ENCODE results near the gene PLXNC1.

The PLXNC1 gene

DNA sequence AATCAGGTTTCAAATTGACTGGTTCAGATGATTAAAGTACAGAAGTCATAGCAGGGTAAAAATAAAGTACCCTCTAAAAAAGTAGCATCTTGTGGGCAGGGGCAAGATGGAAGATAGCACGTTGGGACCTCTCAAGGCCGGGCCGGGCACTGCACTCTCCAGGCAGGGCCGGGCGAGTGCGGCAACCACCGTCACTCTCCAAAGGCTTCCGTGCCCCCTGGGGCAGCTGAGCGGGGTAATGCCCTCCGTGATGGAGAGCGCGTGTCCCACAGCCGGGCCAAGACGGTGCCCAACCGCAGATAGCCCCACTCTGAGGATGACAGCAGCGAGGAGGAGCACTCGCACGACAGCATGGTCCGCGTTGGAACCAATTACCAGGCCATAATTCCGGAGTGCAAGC, 8.6 kb upstream of the PLXNC1 start:
- Histone ChIP-seq H3K9ac (ENCODE audit: low read length) (no peak overlapping the region), H3K27ac (ENCODE audit: low read depth, low read length) (no peak overlapping the region), H3K36me3 (ENCODE audit: insufficient read depth, low read length) (no peaks in the 10 kb centered on the region), H3K9me3 (ENCODE audit: low read length) (no peaks in the 10 kb centered on the region), H3K4me1 (ENCODE audit: insufficient read depth, low read length) (no peaks in the 10 kb centered on the region), H3K4me3 (ENCODE audit: low read depth in 1 of 2, low read length in 2 of 2) (no peak overlapping the region), H3K27me3 (ENCODE audit: control insufficient read depth in 1 of 2, insufficient read depth in 2 of 2, low read length in 2 of 2) (no peaks in the 10 kb centered on the region)

DNA sequence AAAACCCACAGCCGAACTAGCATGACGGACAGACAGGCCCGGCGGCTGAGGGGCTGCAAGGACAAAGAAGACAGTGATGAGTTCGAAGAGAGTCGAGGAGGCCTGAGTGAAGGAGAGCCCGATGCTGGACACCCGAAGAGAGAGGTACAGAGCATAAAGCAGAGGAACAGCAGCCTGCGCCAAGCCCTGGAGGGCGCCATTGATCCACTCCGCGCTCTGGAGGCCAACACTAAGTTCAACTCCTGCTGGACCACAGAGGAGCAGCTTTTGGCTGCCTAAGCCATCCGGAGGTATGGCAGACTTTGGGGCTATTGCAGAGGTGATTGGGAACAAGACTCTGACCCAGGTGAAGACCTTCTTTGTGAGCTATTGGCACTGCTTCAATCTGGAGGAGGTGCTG, 7.8 kb upstream of the PLXNC1 start:
- H3K36me3 ChIP-seq (ENCODE audit: insufficient read depth, low read length), result no peaks in the 10 kb centered on the region
- H3K27ac ChIP-seq (ENCODE audit: low read depth, low read length), result no peak overlapping the region
- no peak overlapping the region for H3K9ac ChIP-seq (ENCODE audit: low read length)
- no peak overlapping the region for H3K4me3 ChIP-seq (ENCODE audit: low read depth in 1 of 2, low read length in 2 of 2)
- no peaks in the 10 kb centered on the region for H3K9me3 ChIP-seq (ENCODE audit: low read length)
- H3K27me3 ChIP-seq (ENCODE audit: control insufficient read depth in 1 of 2, insufficient read depth in 2 of 2, low read length in 2 of 2), result no peaks in the 10 kb centered on the region
- H3K4me1 ChIP-seq (ENCODE audit: insufficient read depth, low read length), result peaks cover 4% of the 10 kb centered on the region

DNA sequence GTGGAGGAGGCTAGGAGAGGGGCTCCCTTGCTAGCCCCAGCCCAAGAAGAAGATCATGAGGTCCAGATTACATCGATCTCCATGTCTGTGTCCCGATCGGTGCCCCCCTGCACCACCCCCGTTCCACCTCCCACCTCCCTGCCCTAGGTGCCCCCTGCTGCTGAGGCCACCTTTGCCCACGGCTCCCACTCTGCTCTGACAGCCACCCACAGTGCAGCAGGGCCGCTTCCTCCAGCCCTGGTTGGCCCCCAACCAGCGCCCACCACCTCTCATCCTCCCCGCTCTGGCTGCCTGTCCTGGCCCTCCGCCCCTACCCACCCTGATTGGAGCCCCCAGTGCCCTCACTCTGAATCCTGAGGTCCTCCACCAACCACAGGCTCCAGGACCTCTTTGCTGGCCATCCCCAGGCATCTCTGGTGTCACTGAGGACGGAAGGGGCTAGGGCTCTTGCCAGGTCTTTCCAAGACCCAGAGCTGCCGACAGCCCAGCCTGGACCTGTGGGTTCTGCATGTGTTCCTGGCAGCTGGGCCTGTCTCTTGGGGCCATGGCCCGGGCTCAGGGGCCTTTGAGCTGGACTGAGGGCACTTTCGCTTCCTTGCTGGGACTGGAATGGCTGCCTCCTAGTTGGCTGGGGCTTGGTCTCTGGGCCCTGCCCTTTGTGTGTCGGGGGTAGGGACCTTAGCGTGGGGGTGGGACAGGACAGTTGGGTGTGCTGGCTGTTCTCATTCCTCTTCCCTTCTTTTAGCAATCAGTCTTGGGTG, 7.2 kb upstream of the PLXNC1 start:
- H3K4me3 ChIP-seq (ENCODE audit: low read depth in 1 of 2, low read length in 2 of 2), result no peak overlapping the region
- peaks cover 6% of the 10 kb centered on the region for H3K4me1 ChIP-seq (ENCODE audit: insufficient read depth, low read length)
- H3K27ac ChIP-seq (ENCODE audit: low read depth, low read length), result no peak overlapping the region
- H3K9ac ChIP-seq (ENCODE audit: low read length), result no peak overlapping the region
- no peaks in the 10 kb centered on the region for H3K9me3 ChIP-seq (ENCODE audit: low read length)
- H3K27me3 ChIP-seq (ENCODE audit: control insufficient read depth in 1 of 2, insufficient read depth in 2 of 2, low read length in 2 of 2), result no peaks in the 10 kb centered on the region
- H3K36me3 ChIP-seq (ENCODE audit: insufficient read depth, low read length), result no peaks in the 10 kb centered on the region

DNA sequence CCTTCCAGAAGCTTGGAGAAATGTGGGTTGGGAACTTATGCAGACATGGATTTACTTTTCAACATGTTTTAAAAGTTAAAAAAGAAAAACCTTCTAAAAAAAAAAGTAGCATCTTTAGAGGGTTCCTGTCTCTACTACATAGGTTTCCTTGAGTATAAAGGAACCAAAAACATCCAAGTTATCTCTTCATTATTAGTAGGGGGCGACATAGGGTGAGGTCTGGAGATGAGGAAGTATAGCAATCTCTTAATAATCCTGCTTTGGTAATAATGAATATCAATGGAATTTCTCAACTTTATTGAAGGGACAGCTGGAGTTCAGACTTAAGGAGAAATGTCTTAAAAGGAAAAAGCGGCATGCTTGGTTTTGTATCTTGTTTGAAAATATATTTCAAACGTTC, 6.5 kb upstream of the PLXNC1 start:
- no peaks in the 10 kb centered on the region for H3K9me3 ChIP-seq (ENCODE audit: low read length)
- H3K27ac ChIP-seq (ENCODE audit: low read depth, low read length), result no peak overlapping the region
- H3K4me3 ChIP-seq (ENCODE audit: low read depth in 1 of 2, low read length in 2 of 2), result no peak overlapping the region
- no peaks in the 10 kb centered on the region for H3K36me3 ChIP-seq (ENCODE audit: insufficient read depth, low read length)
- peaks cover 0 to under 1% of the 10 kb centered on the region in 2 donors for H3K27me3 ChIP-seq (ENCODE audit: control insufficient read depth in 1 of 2, insufficient read depth in 2 of 2, low read length in 2 of 2)
- no peak overlapping the region for H3K9ac ChIP-seq (ENCODE audit: low read length)
- peaks cover 6% of the 10 kb centered on the region for H3K4me1 ChIP-seq (ENCODE audit: insufficient read depth, low read length)

DNA sequence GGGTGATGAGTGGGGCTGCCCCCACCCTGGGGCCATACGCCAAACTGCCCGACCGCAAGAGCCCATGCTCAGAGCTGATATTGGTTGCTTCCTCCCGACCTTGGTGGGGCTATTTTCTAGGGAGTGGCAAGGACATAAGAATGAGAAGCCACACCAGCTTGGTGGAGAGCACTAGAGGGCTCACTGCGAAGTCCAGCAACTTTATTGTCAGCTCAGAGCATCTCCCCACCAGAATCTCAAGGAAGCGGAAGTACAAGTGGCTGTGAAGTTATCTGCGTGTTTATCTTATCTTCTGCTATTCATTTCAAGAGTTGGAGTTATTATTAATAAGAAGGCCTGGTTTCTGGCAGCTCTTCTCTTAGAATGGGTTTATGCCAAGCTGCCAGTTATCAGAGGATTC, 4.9 kb upstream of the PLXNC1 start:
- Histone ChIP-seq H3K9me3 (ENCODE audit: low read length) (no peaks in the 10 kb centered on the region), H3K4me3 (ENCODE audit: low read depth in 1 of 2, low read length in 2 of 2) (no peak overlapping the region), H3K36me3 (ENCODE audit: insufficient read depth, low read length) (no peaks in the 10 kb centered on the region), H3K27ac (ENCODE audit: low read depth, low read length) (no peak overlapping the region), H3K27me3 (ENCODE audit: control insufficient read depth in 1 of 2, insufficient read depth in 2 of 2, low read length in 2 of 2) (peaks cover 4 to 5% of the 10 kb centered on the region in 2 donors), H3K9ac (ENCODE audit: low read length) (no peak overlapping the region), H3K4me1 (ENCODE audit: insufficient read depth, low read length) (peaks cover 6% of the 10 kb centered on the region)

DNA sequence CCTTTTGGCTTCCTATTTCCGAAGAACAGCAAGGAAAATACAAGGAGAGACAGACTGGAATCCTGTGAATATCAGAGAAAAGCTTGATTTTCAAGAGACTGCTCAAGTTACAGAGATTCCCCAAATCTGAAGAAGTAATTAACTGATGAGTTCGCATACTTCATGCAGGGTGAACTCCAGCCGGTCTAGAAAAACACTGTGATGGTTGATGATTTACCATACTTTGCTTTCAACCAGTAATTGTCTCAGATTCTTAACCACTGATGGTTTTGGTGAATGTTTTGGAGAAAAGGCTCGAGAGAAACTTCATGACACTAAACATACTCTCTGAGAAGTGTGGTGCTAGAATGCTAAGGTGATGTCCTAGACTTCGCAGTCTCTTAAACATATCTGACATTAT, 4.4 kb upstream of the PLXNC1 start:
- Histone ChIP-seq H3K4me3 (ENCODE audit: low read depth in 1 of 2, low read length in 2 of 2) (no peak overlapping the region), H3K27ac (ENCODE audit: low read depth, low read length) (no peak overlapping the region), H3K4me1 (ENCODE audit: insufficient read depth, low read length) (peaks cover 6% of the 10 kb centered on the region), H3K36me3 (ENCODE audit: insufficient read depth, low read length) (no peaks in the 10 kb centered on the region), H3K9ac (ENCODE audit: low read length) (no peak overlapping the region), H3K9me3 (ENCODE audit: low read length) (no peaks in the 10 kb centered on the region), H3K27me3 (ENCODE audit: control insufficient read depth in 1 of 2, insufficient read depth in 2 of 2, low read length in 2 of 2) (peaks cover 4 to 6% of the 10 kb centered on the region in 2 donors)

DNA sequence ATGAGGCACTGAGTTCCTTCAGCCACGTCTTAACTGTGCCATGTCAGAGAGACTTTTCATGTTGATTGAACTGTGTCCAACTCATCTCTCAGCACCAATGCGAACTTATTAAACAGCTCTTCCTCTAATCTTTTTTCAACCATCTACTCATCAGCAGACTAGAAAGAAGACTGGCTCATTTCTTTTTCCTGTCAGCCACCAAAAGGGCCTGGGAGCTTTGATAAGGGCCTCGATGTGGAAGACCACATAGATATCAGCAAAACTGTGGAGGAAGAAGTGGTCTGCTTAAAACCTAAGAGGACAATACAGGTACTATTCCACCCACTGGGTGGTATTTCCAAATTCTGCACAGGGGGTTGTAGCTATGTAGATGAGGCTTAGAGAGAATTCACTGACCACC, 3.6 kb upstream of the PLXNC1 start:
- Histone ChIP-seq H3K9me3 (ENCODE audit: low read length) (no peaks in the 10 kb centered on the region), H3K27me3 (ENCODE audit: control insufficient read depth in 1 of 2, insufficient read depth in 2 of 2, low read length in 2 of 2) (peaks cover 4 to 14% of the 10 kb centered on the region in 2 donors)

DNA sequence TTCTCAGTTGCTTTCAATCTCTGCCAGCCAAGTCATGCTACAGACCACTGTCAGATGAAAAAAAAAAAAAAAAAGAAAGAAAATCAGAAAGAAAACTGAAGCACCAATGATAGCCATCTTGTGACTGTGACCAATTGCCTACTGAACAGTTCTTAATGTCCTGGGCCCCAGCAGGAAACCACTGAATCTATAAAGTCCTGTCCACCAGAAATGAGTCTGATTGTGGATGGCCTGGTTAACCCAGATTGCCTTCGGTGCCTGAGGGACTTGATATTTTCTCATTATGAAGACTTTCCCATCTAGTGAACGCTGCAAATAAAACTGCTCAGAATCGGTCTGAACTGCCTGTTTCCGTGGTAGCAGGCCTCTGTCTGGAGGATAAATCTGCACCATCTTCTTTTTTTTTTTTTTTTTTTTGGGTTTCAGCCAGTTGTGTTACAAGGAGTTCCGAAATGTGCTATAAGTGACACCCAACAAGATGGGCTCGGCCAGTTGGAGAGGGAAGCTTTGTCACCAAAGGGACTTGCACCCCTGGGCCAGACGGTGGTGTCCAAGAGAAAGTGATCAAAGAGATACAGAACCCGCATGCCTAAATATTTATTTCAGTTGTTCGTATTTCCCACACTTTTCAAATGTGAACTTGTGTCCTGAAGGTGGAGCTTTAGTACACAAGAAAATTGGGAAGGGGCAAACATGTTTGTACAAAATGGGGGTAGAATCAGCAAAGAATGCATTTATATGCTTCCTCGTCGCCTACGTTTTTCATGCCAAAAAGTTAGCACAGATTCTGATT, 3.0 kb upstream of the PLXNC1 start:
- H3K27ac ChIP-seq (ENCODE audit: low read depth, low read length), result no peak overlapping the region
- no peaks in the 10 kb centered on the region for H3K9me3 ChIP-seq (ENCODE audit: low read length)
- H3K36me3 ChIP-seq (ENCODE audit: insufficient read depth, low read length), result no peaks in the 10 kb centered on the region
- peaks cover 4 to 20% of the 10 kb centered on the region in 2 donors for H3K27me3 ChIP-seq (ENCODE audit: control insufficient read depth in 1 of 2, insufficient read depth in 2 of 2, low read length in 2 of 2)
- H3K4me3 ChIP-seq (ENCODE audit: low read depth in 1 of 2, low read length in 2 of 2), result no peak overlapping the region
- peaks cover 6% of the 10 kb centered on the region for H3K4me1 ChIP-seq (ENCODE audit: insufficient read depth, low read length)
- H3K9ac ChIP-seq (ENCODE audit: low read length), result no peak overlapping the region

More for the DNA sequence above, 3.6 kb upstream of the PLXNC1 start:
- H3K4me3 ChIP-seq (ENCODE audit: low read depth in 1 of 2, low read length in 2 of 2), result no peak overlapping the region
- no peak overlapping the region for H3K9ac ChIP-seq (ENCODE audit: low read length)
- peaks cover 6% of the 10 kb centered on the region for H3K4me1 ChIP-seq (ENCODE audit: insufficient read depth, low read length)
- no peaks in the 10 kb centered on the region for H3K36me3 ChIP-seq (ENCODE audit: insufficient read depth, low read length)
- no peak overlapping the region for H3K27ac ChIP-seq (ENCODE audit: low read depth, low read length)

DNA sequence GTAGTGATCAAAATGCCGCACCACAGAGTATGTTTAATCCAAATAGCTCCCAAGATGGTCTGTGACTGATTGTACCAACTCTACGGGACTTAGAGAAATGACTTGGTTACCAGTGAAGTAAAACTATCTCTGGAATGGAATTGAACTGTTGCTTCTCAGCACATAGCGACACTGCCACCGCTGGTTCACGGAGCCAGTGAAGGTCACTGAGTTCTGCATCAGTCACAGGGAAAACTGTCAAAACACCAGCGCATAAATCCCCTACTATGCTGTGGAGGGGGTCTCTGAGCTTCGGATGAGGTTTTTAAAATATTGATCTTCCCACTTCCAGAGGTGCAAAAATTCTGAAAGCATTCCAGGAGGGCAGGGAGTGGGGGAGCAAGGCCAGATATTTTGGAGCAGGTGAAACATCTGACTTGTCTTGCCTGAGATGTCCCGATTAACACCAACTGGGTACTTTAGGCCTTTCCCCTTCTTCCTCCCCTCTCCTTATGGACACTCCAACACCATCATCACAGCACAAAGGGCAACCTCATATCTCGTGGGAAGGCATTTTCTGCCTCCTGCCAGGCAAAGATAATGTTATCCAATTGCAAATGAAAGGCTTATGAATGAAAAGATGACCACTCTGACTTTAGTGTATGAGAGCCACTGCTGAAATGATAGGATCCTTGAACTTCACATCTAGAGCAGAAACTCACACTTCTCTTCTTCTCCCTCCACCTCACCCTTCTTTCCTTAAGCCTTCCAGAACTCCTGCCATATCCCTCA, 2.0 kb upstream of the PLXNC1 start:
- H3K4me3 ChIP-seq (ENCODE audit: low read depth in 1 of 2, low read length in 2 of 2), result no peak overlapping the region
- peaks cover 4 to 22% of the 10 kb centered on the region in 2 donors for H3K27me3 ChIP-seq (ENCODE audit: control insufficient read depth in 1 of 2, insufficient read depth in 2 of 2, low read length in 2 of 2)
- no peak overlapping the region for H3K9ac ChIP-seq (ENCODE audit: low read length)
- H3K9me3 ChIP-seq (ENCODE audit: low read length), result no peaks in the 10 kb centered on the region
- H3K4me1 ChIP-seq (ENCODE audit: insufficient read depth, low read length), result peaks cover 6% of the 10 kb centered on the region
- H3K36me3 ChIP-seq (ENCODE audit: insufficient read depth, low read length), result no peaks in the 10 kb centered on the region
- H3K27ac ChIP-seq (ENCODE audit: low read depth, low read length), result no peak overlapping the region

DNA sequence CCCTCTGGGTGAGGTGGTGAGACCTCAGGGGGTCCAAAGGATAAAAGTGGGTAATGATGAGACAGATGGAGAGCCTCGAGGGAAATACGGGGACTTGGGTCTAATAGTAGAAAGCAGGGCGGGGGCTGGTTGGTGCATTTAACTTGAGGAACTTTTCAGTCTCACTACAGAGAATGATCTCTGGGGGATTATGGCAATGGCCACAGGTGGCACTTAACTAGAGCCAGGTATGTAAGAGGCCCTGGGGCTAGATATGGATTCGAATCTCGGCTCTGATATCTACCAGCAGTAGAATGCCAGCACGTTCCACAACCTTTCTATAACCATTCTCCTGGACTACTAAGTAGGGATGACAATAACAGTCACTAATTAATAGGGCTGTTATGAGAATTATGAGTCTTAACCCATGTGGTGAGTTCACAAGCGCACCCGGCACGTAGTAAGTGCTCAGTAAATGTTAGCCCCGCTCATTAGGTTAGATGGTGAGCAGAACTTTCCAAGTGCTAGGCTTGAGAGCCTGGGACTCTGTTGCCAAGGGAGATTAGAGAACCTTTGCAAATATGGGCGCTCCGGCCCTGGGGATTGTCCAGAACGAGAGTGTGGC, 888 bp upstream of the PLXNC1 start:
- Histone ChIP-seq H3K4me1 (ENCODE audit: insufficient read depth, low read length) (peaks cover 6% of the 10 kb centered on the region), H3K9me3 (ENCODE audit: low read length) (no peaks in the 10 kb centered on the region), H3K36me3 (ENCODE audit: insufficient read depth, low read length) (no peaks in the 10 kb centered on the region), H3K27ac (ENCODE audit: low read depth, low read length) (no peak overlapping the region), H3K27me3 (ENCODE audit: control insufficient read depth in 1 of 2, insufficient read depth in 2 of 2, low read length in 2 of 2) (peaks cover 4 to 25% of the 10 kb centered on the region in 2 donors), H3K4me3 (ENCODE audit: low read depth in 1 of 2, low read length in 2 of 2) (peak overlapping the region; percentile 16 to 55), H3K9ac (ENCODE audit: low read length) (no peak overlapping the region)

DNA sequence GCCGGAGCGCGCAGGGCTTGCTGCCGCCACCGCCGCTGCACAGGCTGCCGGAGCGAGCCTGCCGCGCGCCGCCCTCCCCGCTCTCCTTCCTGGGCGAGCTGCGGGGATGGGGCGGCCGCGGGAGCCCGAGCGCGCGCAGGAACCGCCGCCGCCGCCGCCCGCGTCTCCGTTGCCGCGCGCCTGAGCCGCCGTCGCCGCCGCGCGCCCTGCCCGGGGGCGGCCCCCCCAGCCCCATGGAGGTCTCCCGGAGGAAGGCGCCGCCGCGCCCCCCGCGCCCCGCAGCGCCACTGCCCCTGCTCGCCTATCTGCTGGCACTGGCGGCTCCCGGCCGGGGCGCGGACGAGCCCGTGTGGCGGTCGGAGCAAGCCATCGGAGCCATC, 352 bp downstream of the PLXNC1 start:
- no peak overlapping the region for H3K27ac ChIP-seq (ENCODE audit: low read depth, low read length)

More for the DNA sequence above, 352 bp downstream of the PLXNC1 start:
- no peaks in the 10 kb centered on the region for H3K36me3 ChIP-seq (ENCODE audit: insufficient read depth, low read length)
- H3K27me3 ChIP-seq (ENCODE audit: control insufficient read depth in 1 of 2, insufficient read depth in 2 of 2, low read length in 2 of 2), result peaks cover 4 to 25% of the 10 kb centered on the region in 2 donors
- peaks cover 6% of the 10 kb centered on the region for H3K4me1 ChIP-seq (ENCODE audit: insufficient read depth, low read length)
- H3K9me3 ChIP-seq (ENCODE audit: low read length), result no peaks in the 10 kb centered on the region
- peak overlapping the region in 1 of 2 donors; percentile 46 for H3K4me3 ChIP-seq (ENCODE audit: low read depth in 1 of 2, low read length in 2 of 2)
- no peak overlapping the region for H3K9ac ChIP-seq (ENCODE audit: low read length)

All from muscle layer of colon (tissue), 2 donors.